Glutamatergic neuron (in vitro differentiated cells): ENCODE data around the gene MALRD1. TPM values are rescaled to one million over a fixed set of nuclear protein-coding genes. Genes with fewer than 3 reads are reported as not detected.

ENCODE experiments used
- DNase-seq: peaks from one replicate; pipeline ENCODE4 v3.0.0; 2022
- H3K27ac Mint-ChIP-seq: one replicate; pipeline ENCODE4 v1.8.0; 2020; ENCODE audit warnings: mild to moderate bottlenecking, mixed read lengths, inconsistent platforms; ENCODE audit not compliant: unreplicated experiment
- H3K27me3 Mint-ChIP-seq: one replicate; pipeline ENCODE4 v1.8.0; 2020; ENCODE audit warnings: mild to moderate bottlenecking, moderate library complexity, mixed read lengths, inconsistent platforms; ENCODE audit not compliant: unreplicated experiment
- H3K36me3 Mint-ChIP-seq: one replicate; pipeline ENCODE4 v1.8.0; 2020; ENCODE audit warnings: mild to moderate bottlenecking, mixed read lengths, inconsistent platforms; ENCODE audit not compliant: unreplicated experiment
- H3K4me1 Mint-ChIP-seq: one replicate; pipeline ENCODE4 v1.8.0; 2020; ENCODE audit warnings: mild to moderate bottlenecking, low read depth, mixed read lengths, inconsistent platforms; ENCODE audit not compliant: unreplicated experiment
- H3K4me3 Mint-ChIP-seq: one replicate; pipeline ENCODE4 v1.8.0; 2020; ENCODE audit warnings: mild to moderate bottlenecking, mixed read lengths, inconsistent platforms; ENCODE audit not compliant: unreplicated experiment
- H3K9me3 Mint-ChIP-seq: one replicate; pipeline ENCODE4 v1.8.0; 2020; ENCODE audit warnings: mild to moderate bottlenecking, moderate library complexity, mixed read lengths, inconsistent platforms; ENCODE audit not compliant: unreplicated experiment
- total RNA-seq: library from RNA; stranded (reverse); fragmentation: NEBNext Ultra II Directional; extraction: Animal tissue kit (Norgen Biotek cat#: 25700); gene quantifications from one replicate; pipeline ENCODE4 v1.2.1, GENCODE V29; 2021; ENCODE audit not compliant: unreplicated experiment
- TF ChIP-seq, protein P1 (sequence below): fragments of 200-600 bp; sonication (generic); IDR thresholded peaks from one replicate; pipeline ENCODE4 v1.5.0; 2021; ENCODE audit not compliant: partially characterized antibody, unreplicated experiment

MALRD1 gene
- total RNA-seq, 1 donor from 2014 or later = 0.27 TPM

DNA sequence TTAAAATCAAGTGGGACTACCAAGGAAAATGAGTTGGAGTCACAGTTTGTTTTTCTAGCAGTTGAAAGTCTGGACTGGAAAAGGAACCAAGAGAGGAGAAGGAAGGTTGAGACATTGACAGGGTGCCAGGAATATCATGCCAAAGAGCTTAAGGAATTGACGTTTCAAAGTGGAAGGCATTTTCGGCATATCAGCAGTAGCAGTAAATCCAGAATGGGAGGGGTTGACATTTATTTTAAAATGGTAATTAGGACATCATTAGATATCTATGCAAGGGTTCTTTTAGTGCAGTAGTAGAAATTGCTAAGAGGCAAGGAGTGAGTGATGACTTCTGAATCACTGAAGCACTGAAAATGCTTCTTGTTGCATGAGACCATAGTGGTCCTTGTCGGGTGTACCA lies 431.8 kb downstream of the MALRD1 start:
- Mint-ChIP-seq H3K4me1 (no peaks in the 10 kb centered on the region), H3K4me3 (no peak overlapping the region), H3K36me3 (no peaks in the 10 kb centered on the region), H3K9me3 (no peaks in the 10 kb centered on the region), H3K27me3 (no peaks in the 10 kb centered on the region), H3K27ac (no peak overlapping the region)
- DNase-seq = no peak
- TF ChIP-seq, protein P1, sequence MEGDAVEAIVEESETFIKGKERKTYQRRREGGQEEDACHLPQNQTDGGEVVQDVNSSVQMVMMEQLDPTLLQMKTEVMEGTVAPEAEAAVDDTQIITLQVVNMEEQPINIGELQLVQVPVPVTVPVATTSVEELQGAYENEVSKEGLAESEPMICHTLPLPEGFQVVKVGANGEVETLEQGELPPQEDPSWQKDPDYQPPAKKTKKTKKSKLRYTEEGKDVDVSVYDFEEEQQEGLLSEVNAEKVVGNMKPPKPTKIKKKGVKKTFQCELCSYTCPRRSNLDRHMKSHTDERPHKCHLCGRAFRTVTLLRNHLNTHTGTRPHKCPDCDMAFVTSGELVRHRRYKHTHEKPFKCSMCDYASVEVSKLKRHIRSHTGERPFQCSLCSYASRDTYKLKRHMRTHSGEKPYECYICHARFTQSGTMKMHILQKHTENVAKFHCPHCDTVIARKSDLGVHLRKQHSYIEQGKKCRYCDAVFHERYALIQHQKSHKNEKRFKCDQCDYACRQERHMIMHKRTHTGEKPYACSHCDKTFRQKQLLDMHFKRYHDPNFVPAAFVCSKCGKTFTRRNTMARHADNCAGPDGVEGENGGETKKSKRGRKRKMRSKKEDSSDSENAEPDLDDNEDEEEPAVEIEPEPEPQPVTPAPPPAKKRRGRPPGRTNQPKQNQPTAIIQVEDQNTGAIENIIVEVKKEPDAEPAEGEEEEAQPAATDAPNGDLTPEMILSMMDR = no peak

- TF ChIP-seq, protein P1 = no peak
- DNase-seq = no peak
- no peak overlapping the region for H3K27ac Mint-ChIP-seq
- no peaks in the 10 kb centered on the region for H3K36me3 Mint-ChIP-seq
- no peaks in the 10 kb centered on the region for H3K4me1 Mint-ChIP-seq
- no peaks in the 10 kb centered on the region for H3K9me3 Mint-ChIP-seq
- no peak overlapping the region for H3K4me3 Mint-ChIP-seq
- no peaks in the 10 kb centered on the region for H3K27me3 Mint-ChIP-seq
Observed at GRCh38 chr10:19483421-19483820, 434.8 kb downstream of the MALRD1 start.

DNA sequence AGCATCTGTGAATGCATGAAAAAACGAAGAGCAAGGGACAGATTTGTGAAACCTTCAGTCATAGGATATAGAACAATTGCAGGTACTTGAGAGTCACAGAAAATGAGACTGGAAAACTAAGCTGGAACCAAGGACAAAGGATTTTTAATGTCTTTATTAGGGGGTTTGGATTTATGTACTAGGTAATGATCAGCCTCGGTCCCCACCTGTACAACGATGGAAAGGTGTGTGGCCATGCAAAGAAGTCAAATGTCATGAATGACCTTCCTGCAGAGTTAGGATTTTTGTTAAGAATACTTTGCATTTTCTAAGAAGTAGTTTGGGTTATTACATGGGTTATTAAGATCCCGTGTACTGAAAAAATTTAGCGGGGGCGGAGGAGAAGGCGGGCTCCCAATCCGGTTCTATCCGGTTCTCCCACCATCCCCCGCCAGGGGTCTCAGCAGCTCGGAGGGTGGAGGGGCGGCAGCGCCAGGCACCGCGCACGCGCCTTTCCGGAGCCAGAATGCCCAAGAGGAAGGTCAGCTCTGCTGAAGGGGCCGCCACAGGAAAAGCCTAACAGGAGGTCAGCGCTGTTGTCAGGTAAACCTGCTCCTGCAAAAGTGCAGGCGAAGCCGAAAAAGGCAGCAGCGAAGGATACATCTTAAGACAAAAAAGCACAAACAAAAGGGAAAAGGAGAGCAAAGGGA lies 440.1 kb downstream of the MALRD1 start:
- Mint-ChIP-seq H3K9me3 (no peaks in the 10 kb centered on the region), H3K36me3 (no peaks in the 10 kb centered on the region), H3K4me3 (peak overlapping the region; percentile 70), H3K27me3 (peaks cover 2% of the 10 kb centered on the region), H3K27ac (no peak overlapping the region), H3K4me1 (peaks cover 3% of the 10 kb centered on the region)
- TF ChIP-seq, protein P1 = peak; percentile 55
- DNase-seq = peak; percentile 86

GRCh38 chr10:19491166-19491565 lies 442.6 kb downstream of the MALRD1 start:
- Mint-ChIP-seq H3K27ac (no peak overlapping the region), H3K27me3 (peaks cover 2% of the 10 kb centered on the region), H3K9me3 (no peaks in the 10 kb centered on the region), H3K4me3 (no peak overlapping the region), H3K36me3 (no peaks in the 10 kb centered on the region), H3K4me1 (peaks cover 3% of the 10 kb centered on the region)
- DNase-seq = no peak
- TF ChIP-seq, protein P1 = no peak

GRCh38 chr10:19493917-19494316 lies 445.3 kb downstream of the MALRD1 start:
- peaks cover 2% of the 10 kb centered on the region for H3K27me3 Mint-ChIP-seq
- TF ChIP-seq, protein P1 = no peak
- H3K4me1 Mint-ChIP-seq = peaks cover 3% of the 10 kb centered on the region
- no peak overlapping the region for H3K4me3 Mint-ChIP-seq
- DNase-seq = no peak
- no peak overlapping the region for H3K27ac Mint-ChIP-seq
- H3K36me3 Mint-ChIP-seq = no peaks in the 10 kb centered on the region
- no peaks in the 10 kb centered on the region for H3K9me3 Mint-ChIP-seq
